ENCODE measurements around the gene ARMCX5. TPM values are rescaled to one million over a fixed set of nuclear protein-coding genes. Genes with fewer than 3 reads are reported as not detected.
A peak's percentile ranks its signal among the peaks of the same experiment; 100 is the strongest.

Gene ARMCX5
- 10 to 100 TPM; 15.0 to 17.3 (median 16.8) TPM for total RNA-seq

DNA sequence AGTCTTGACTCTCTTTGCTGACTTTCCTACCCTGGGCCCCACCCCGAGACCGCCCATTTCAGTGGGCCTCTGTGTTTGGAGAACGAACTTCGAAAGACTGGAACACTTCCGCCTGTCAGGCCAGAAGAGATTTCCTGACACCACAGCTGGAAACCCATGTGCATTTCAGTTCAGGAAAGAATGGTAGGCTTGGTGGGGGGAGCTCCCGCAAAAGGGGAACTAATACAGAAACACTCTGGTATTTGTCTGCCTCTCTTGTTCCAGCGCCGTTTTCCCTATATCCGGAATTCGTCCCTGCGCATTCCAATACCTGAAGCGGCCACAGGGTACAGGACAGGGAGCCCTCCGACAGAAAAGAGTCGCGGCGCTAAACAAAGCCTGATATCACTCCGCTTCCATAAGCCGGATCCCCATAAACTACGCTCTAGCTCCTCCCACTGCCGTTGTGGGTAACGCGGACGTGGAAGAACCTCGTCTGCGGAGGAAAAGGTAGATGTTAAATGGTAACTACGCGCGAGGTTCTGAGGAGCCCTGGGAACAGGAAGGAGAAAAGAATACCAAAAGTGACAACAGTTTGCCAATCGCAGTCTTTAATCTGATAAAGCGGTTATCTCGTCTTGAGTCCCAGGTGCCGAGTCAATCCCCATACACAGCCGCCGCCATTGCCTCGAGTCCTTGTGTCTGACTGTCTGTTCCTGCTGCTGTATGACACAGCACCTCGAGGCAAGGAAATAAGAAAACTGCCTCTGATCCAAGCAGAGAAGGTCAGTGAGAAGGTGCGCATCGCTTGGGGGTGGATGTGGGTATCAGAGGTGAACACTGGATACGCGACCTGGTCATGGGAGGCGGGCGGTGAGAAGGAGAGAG is at the start of gene ARMCX5:
Gene ARMCX5, plus strand, starts transcription at position 432 of the 867 bp plus-strand sequence. CDS start 2,627 bp downstream, outside the sequence.
- ATAC-seq (peak; percentile 85 to 90), DNase-seq (peak; percentile 54)
- Mint-ChIP-seq H3K27me3 (ENCODE audit: low read depth) (no peaks in the 10 kb centered on the region), H3K4me3 (peak within 1 kb of the TSS; percentile 97), H3K36me3 (ENCODE audit: insufficient read depth) (peaks cover 12% of the 10 kb centered on the region), H3K9me3 (no peaks in the 10 kb centered on the region), H3K4me1 (ENCODE audit: low read depth) (peaks cover 36% of the 10 kb centered on the region)

DNA sequence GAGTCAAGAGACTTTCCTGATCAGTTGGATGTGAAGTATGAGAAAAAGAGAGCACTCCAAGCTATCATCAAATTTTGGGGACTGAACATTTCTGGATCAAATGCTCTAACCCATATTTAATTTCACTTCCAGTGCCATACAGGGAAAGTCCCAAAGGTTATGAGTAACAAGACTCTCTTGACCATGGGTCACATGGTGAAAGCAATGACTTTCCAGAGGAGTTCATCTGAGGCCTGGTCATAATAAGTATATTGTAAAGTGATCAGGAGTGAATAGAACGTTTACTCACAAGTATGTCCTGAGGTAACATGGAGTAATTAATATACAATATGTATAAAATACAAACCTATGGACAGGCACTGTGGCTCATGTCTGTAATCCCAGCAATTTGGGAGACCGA is 40.7 kb upstream of the ARMCX5 start:
- Mint-ChIP-seq H3K4me3 (no peak overlapping the region), H3K9me3 (no peaks in the 10 kb centered on the region), H3K27me3 (ENCODE audit: low read depth) (peaks cover 2% of the 10 kb centered on the region), H3K4me1 (ENCODE audit: low read depth) (no peaks in the 10 kb centered on the region), H3K36me3 (ENCODE audit: insufficient read depth) (no peaks in the 10 kb centered on the region)
- DNase-seq (no peak), ATAC-seq (no peak)

DNA sequence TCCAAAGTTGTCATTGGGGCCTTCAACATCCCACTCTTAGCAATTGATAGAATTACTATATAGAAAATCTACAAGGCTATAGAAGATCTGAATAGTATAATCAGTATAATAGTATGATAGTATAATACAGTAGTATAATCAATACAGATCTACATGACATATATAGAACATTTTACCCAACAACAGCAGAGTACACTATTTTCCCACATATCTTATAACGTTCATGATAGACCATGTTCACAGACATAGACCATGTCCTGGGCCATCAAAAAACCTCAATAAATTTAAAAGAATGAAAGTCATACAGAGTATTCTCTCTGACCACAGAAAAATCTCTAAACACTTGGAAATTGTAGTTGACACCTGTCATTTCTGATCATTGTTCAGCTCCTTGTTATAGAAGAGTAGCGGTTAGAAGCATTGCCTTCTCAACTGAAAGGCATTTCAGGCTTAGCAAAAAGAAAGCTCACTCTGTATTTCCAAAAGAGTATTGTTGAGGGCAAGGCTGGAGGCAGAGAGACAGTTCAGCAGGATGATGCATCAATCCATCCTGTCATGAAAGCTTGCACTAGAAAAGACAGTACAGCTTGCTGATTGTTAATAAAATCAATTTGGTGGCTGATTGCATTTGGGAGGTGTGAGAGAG is 38.8 kb upstream of the ARMCX5 start:
- no peak for ATAC-seq
- Mint-ChIP-seq H3K9me3 (no peaks in the 10 kb centered on the region), H3K27me3 (ENCODE audit: low read depth) (peaks cover 2% of the 10 kb centered on the region), H3K4me1 (ENCODE audit: low read depth) (no peaks in the 10 kb centered on the region), H3K36me3 (ENCODE audit: insufficient read depth) (no peaks in the 10 kb centered on the region), H3K4me3 (no peak overlapping the region)
- DNase-seq: no peak

DNA sequence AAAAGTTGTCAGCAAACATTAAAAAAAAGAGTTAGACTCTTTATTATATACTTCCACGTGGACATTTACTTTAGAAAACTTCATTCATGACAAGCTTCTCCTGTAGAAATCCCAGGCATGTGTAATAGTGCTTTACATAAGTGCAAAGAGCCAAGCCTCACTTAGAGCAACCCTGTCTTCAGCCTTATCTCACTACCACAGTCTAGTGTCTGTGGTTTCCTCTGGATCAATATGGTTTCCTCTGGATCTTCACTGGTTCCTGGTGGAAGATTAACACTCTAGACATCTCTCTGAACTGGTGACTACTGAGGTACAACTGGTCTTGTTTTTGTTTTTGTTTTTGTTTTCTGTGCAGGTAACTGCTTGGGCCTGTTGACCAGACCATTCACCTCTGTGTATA is 18.4 kb upstream of the ARMCX5 start:
- H3K4me1 Mint-ChIP-seq (ENCODE audit: low read depth): no peaks in the 10 kb centered on the region
- H3K9me3 Mint-ChIP-seq: no peaks in the 10 kb centered on the region
- DNase-seq (no peak), ATAC-seq (no peak)
- H3K27me3 Mint-ChIP-seq (ENCODE audit: low read depth): no peaks in the 10 kb centered on the region
- no peak overlapping the region for H3K4me3 Mint-ChIP-seq
- no peaks in the 10 kb centered on the region for H3K36me3 Mint-ChIP-seq (ENCODE audit: insufficient read depth)

DNA sequence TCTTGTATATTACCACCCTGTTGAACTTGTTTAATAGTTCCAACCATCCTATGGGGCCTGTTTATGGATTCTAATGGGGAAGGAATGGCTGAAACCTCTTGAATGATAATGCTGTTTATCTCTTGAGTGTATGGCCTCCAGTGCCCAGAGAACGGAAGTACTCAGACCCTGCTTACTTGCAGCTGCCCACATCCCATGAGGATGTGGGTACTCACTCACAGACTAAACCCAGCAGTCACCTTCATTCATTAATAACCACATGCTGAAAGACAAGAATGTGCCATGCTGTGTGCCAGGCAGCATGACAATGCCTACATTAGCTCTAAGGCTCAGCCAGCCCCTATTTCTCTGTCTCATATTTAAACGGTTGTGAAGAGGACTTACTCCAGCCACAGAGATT is 5.9 kb upstream of the ARMCX5 start:
- Mint-ChIP-seq H3K4me1 (ENCODE audit: low read depth) (peaks cover 4% of the 10 kb centered on the region), H3K4me3 (no peak overlapping the region), H3K27me3 (ENCODE audit: low read depth) (peaks cover 4% of the 10 kb centered on the region), H3K9me3 (no peaks in the 10 kb centered on the region), H3K36me3 (ENCODE audit: insufficient read depth) (no peaks in the 10 kb centered on the region)
- ATAC-seq (no peak), DNase-seq (no peak)

DNA sequence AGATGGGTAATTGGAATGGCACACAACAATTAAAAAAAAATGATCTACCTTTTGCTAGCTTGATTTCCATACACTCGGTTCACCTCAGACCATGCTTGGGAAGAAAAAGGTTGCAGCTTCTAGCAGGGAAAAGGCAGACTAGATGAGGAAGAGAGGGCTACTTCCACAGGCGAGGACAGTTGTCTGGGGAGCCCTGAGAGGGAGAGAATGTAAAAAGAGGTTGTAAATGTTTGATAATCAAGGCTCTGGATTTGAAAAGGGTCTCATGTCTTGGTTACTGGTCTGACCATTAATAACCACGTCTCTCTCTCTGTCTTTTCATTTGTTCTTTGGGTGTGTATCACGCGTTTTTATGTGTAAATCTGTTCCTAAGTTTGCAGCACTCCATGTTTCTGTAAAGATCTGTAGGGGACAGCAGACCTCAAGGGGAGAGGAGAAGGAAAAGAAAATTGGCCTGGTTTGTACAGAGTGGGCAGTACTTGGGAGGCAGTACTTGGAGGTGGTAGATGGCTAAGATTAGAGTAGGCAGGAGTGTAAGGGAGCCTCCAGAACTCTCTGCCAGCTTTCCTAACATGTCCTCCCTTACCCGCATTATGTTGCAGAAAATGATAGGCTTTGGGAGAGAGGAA is 750 bp downstream of the ARMCX5 start:
- no peaks in the 10 kb centered on the region for H3K27me3 Mint-ChIP-seq (ENCODE audit: low read depth)
- peaks cover 36% of the 10 kb centered on the region for H3K4me1 Mint-ChIP-seq (ENCODE audit: low read depth)
- H3K9me3 Mint-ChIP-seq: no peaks in the 10 kb centered on the region
- H3K36me3 Mint-ChIP-seq (ENCODE audit: insufficient read depth): peaks cover 12% of the 10 kb centered on the region
- peak overlapping the region; percentile 97 for H3K4me3 Mint-ChIP-seq
- ATAC-seq (no peak), DNase-seq (no peak)

DNA sequence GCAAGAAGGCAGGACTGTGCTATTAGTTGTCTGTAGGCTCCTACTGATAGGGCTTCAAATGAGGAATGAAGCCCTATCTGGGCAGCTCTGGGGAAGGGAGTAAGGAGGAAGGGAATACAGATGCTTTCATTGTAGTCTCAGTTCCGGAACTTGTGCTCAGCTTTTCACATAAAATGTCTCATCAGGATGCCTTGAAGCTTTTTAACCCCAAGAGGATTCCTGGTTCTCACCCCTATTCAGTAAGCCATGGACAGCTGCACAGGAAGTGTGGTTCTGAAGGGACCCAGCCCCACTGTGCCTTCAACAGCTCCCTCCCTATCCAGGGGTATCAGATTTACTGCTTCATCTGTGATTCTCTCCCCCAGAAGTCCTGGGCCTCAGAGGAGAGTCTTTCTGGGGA is 5.0 kb downstream of the ARMCX5 start:
- no peak for ATAC-seq
- Mint-ChIP-seq H3K9me3 (no peaks in the 10 kb centered on the region), H3K4me3 (no peak overlapping the region), H3K4me1 (ENCODE audit: low read depth) (peaks cover 40% of the 10 kb centered on the region), H3K27me3 (ENCODE audit: low read depth) (no peaks in the 10 kb centered on the region), H3K36me3 (ENCODE audit: insufficient read depth) (peaks cover 27% of the 10 kb centered on the region)
- no peak for DNase-seq

DNA sequence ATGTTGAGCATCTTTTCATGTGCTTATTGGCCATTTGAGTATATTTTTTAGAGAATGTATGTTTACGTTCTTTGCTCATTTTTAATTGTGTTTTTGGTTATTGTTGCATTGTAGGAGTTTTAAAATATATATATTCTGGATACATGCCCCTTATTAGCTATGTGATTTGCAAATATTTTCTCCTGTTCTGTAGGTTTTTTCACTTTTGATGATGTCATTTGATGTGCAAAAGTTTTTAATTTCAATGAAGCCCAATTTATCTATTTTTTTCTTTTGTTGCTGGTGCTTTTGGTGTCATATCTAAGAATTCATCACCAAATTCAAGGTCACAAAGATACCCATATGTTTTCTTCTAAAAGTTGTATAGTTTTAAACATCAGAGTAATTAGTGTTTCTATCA is 6.8 kb downstream of the ARMCX5 start:
- no peak overlapping the region for H3K4me3 Mint-ChIP-seq
- no peaks in the 10 kb centered on the region for H3K27me3 Mint-ChIP-seq (ENCODE audit: low read depth)
- peaks cover 34% of the 10 kb centered on the region for H3K4me1 Mint-ChIP-seq (ENCODE audit: low read depth)

DNA sequence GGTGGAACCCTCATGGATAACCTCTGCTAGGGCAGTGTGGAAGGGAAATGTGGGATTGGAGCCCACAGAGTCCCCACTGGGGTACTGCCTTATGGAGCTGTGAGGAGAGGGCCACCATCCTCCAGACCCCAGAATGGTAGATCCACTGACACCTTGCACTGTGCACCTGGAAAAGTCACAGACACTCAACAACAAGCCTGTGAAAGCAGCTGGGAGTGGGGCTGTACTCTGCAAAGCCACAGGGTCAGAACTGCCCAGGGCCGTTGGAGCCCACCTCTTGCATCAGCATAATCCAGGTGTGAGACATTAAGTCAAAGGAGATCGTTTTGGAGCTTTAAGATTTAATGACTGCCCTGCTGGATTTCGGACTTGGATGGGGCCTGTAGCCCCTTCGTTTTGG is 11.6 kb downstream of the ARMCX5 start:
- Mint-ChIP-seq H3K4me1 (ENCODE audit: low read depth) (peaks cover 24% of the 10 kb centered on the region), H3K9me3 (peaks cover 3% of the 10 kb centered on the region), H3K4me3 (no peak overlapping the region), H3K27me3 (ENCODE audit: low read depth) (no peaks in the 10 kb centered on the region), H3K36me3 (ENCODE audit: insufficient read depth) (peaks cover 44% of the 10 kb centered on the region)
- DNase-seq: no peak
- ATAC-seq: no peak

More for the DNA sequence above, 6.8 kb downstream of the ARMCX5 start:
- no peak for DNase-seq
- Mint-ChIP-seq H3K9me3 (no peaks in the 10 kb centered on the region), H3K36me3 (ENCODE audit: insufficient read depth) (peaks cover 38% of the 10 kb centered on the region)
- ATAC-seq: no peak

DNA sequence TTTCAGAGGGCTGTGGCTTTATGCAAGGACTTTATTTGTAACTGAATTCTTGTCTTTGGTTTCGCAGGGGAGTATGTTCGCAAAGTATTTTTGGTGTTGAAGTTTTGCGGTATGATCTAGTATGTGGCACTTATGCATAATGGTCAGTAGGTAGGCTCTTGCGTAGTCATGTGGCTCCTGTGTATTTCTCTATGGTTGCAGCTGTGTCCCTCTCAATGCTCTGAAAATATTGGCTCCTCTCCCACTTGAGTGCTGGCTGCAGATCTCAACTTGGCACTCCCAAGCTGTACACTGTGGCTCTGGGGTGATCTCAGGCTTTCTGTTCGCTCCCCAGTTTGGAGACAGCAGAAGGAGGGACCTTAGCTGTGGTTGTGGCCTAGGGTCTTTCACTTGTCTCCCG is 24.8 kb downstream of the ARMCX5 start:
- Mint-ChIP-seq H3K4me1 (ENCODE audit: low read depth) (peaks cover 12% of the 10 kb centered on the region), H3K27me3 (ENCODE audit: low read depth) (no peaks in the 10 kb centered on the region), H3K9me3 (peaks cover 5% of the 10 kb centered on the region), H3K4me3 (no peak overlapping the region), H3K36me3 (ENCODE audit: insufficient read depth) (peaks cover 15% of the 10 kb centered on the region)
- ATAC-seq (no peak), DNase-seq (no peak)

DNA sequence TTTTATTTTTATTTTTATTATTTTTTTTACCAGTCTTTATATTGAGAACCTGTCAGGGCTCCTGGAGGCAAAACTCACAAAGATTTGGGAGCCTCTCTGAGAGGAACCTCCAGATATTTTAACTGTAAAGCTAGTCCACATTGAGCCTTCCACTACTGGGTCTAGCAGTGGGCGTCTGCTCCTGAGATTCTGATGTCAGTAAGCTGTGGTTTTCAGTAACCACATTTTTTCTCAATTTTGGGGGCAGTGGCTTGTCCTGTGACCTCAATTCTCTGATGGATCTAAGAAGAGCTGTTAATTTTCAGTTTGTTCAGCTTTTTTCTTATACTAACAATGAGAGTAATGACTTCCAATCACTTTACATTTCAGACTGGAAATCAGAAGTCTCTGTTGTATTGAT is 28.3 kb downstream of the ARMCX5 start:
- Mint-ChIP-seq H3K4me1 (ENCODE audit: low read depth) (peaks cover 12% of the 10 kb centered on the region), H3K36me3 (ENCODE audit: insufficient read depth) (peaks cover 8% of the 10 kb centered on the region), H3K27me3 (ENCODE audit: low read depth) (no peaks in the 10 kb centered on the region), H3K4me3 (no peak overlapping the region), H3K9me3 (no peaks in the 10 kb centered on the region)
- ATAC-seq: no peak
- no peak for DNase-seq

DNA sequence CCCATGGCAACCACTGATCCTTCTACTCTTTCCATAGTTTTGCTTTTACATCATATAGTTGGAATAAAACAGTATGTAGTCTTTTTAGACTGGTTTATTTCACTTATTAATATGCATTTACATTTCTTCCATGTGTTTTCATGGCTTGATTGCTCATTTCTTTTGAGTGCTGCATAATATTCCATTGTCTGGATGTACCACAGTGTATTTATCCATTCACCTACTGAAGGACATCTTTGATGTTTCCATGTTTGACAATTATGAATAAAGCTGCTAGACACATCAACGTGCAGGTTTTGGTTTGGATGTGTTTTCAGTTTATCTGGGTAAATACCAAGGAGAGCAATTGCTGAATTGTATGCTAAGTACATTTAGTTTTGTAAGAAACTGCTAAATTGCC is 38.2 kb downstream of the ARMCX5 start:
- Mint-ChIP-seq H3K9me3 (peaks cover 12% of the 10 kb centered on the region), H3K4me1 (ENCODE audit: low read depth) (no peaks in the 10 kb centered on the region), H3K36me3 (ENCODE audit: insufficient read depth) (peaks cover 21% of the 10 kb centered on the region), H3K4me3 (no peak overlapping the region), H3K27me3 (ENCODE audit: low read depth) (no peaks in the 10 kb centered on the region)
- no peak for ATAC-seq
- DNase-seq: no peak

DNA sequence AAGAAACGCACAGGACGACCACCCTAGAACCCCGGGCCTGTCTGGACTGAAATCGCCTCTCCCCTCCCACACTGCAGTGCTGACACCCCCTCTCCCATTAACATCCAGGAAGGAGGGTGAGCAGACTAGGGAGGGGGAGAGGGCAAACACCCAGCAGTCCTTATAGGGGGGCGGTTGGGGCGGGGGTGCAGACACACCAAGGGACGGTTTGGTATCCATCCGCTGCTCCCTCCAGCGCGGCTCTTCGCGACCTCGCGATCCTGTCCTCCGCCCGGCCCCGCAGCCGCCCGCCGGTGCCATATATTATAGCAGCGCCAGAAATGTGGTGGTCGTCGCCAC is 51.6 kb downstream of the ARMCX5 start:
- peak; percentile 14 for DNase-seq
- ATAC-seq: no peak
- H3K9me3 Mint-ChIP-seq: no peaks in the 10 kb centered on the region
- H3K36me3 Mint-ChIP-seq (ENCODE audit: insufficient read depth): peaks cover 8% of the 10 kb centered on the region
- no peaks in the 10 kb centered on the region for H3K27me3 Mint-ChIP-seq (ENCODE audit: low read depth)
- H3K4me3 Mint-ChIP-seq: peak overlapping the region; percentile 95
- peaks cover 23% of the 10 kb centered on the region for H3K4me1 Mint-ChIP-seq (ENCODE audit: low read depth)

DNA sequence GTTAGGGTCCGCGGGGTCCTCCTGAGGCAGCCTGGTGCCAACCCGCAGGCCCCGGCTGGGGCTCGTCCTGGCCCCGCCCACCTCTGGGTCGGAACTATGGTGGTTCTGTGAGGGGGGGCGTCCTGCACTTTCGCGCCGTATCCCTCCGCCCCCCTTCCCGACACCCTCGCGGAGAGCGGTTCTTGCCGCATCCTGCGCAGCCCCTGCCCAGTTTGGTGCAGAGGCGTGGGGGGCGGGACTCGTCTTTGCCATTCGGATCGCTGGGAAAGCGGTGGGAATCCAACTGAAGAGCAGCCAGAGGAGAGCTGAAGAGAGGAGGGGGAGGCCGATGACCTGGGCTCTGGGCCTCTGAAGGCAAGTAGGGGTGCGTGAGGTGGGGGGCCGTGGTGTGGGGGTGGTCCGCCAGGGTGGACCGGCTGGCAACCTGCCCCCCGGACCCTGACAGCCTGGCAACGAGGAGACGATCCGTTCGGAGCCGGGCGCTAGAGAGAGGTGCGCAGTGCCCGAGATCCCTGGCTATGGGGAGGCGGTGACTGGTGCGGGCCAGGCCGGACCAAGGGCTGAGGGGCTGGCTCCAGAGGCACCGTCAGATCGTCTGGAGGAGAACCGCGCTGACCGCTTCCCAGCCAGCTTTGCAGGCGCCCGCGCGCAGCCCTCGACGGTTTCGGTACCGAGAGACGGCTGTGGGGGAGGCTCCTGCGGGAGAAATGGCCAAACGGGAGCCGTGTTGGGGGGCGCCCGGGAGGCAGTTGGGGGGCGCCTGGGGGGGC is 52.1 kb downstream of the ARMCX5 start, which contains the start of gene GPRASP1:
Gene GPRASP1, plus strand, starts transcription at position 242 of the 770 bp plus-strand sequence. CDS start 2,431 bp downstream, outside the sequence.
- ATAC-seq: peak; percentile 56 to 59
- H3K4me1 Mint-ChIP-seq (ENCODE audit: low read depth): peaks cover 27% of the 10 kb centered on the region

More for the DNA sequence above, 52.1 kb downstream of the ARMCX5 start, which contains the start of gene GPRASP1:
- H3K9me3 Mint-ChIP-seq: no peaks in the 10 kb centered on the region
- no peaks in the 10 kb centered on the region for H3K27me3 Mint-ChIP-seq (ENCODE audit: low read depth)
- peak within 1 kb of the TSS; percentile 95 for H3K4me3 Mint-ChIP-seq
- DNase-seq: peak; percentile 49
- peaks cover 9% of the 10 kb centered on the region for H3K36me3 Mint-ChIP-seq (ENCODE audit: insufficient read depth)

Data from activated T-cell treated with anti-CD3 and anti-CD28 coated beads, Interleukin-2, amount 50 U/mL, for 4 hours (primary cell).